AG08395 (cell line): Measurements from ENCODE around the gene RBM10.

ENCODE experiments used
- DNase-seq: peaks from one replicate; pipeline ENCODE4 v3.0.0; 2012; ENCODE audit warnings: mixed read lengths, low spot score

Gene RBM10

DNA sequence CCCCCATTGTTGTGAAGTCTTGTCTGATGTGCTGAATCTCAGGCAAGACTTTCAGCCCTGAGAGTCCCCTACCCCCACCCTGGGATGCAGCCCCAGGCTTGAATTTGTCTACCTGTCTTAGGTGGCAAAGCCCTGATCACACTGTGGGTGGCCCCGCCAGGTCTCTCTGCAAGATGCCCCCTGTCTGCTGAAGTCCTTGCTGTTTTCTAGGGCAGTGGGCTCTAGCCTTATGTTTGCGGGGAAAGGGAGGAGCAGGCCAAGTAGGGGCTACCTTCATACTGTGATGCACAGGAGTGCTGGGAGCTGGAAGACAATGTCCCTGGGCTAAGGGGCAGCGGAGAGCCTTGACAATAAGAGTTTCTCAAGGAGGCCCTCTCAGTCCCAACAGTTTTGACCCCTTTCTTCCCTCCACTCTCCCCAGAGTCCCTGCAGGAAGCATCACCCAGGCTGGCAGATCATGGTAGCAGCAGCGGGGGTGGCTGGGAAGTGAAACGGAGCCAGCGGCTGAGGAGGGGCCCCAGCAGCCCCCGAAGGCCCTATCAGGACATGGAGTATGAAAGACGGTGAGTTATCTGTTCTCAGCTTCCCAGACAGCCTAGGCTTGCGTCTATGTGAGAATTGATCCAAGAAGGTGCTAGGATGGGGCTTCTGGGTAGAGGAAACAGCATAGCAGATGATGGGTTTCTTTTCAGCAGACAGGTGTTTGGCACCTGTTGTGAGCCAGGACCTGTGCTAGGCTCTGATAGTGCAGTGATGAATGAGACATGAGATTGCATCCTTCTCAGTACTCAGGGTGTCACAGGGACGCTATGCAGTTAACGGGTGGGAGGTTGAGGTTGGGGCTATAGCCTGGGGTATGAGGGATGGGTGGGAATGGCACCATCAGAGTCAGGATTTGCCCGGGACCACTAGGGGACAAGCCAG lies 2.2 kb downstream of the RBM10 start:
- DNase-seq: no peak

DNA sequence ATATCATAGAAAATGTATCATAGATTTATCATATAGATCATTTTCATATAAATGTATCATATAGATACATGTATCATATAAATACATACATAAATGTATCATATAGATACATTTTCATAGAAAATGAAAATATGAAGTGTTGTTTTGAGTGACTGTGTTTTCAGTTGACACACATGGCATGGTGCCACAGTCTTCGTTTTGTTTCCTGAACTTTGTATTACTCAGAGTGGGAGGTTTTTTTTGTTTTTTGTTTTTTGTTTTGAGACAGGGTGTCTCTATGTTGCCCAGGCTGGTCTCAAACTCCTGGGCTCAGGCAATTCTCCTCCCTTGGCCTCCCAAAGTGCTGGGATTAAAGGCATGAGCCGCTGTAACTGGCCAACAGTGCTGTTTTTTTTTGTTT lies 3.9 kb downstream of the RBM10 start:
- no peak for DNase-seq

DNA sequence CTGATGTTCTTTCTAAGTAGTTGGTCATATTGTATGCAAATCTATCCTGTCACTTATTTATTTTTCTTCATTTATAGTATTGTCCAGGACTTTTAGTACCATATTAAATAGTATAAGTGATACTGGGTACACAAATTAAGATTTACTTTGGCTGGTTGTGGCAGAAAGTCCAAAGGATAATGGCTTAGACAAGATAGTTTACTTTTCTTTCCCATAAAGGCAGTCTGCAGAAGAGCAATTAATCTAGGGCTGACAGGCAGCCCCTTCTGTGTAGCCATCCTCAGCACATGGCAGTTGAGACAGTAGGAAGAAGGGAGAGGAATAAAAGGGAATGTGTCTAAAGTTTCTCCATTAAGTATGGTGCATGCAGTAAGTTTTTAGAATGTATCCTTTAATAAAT lies 6.4 kb downstream of the RBM10 start:
- no peak for DNase-seq

DNA sequence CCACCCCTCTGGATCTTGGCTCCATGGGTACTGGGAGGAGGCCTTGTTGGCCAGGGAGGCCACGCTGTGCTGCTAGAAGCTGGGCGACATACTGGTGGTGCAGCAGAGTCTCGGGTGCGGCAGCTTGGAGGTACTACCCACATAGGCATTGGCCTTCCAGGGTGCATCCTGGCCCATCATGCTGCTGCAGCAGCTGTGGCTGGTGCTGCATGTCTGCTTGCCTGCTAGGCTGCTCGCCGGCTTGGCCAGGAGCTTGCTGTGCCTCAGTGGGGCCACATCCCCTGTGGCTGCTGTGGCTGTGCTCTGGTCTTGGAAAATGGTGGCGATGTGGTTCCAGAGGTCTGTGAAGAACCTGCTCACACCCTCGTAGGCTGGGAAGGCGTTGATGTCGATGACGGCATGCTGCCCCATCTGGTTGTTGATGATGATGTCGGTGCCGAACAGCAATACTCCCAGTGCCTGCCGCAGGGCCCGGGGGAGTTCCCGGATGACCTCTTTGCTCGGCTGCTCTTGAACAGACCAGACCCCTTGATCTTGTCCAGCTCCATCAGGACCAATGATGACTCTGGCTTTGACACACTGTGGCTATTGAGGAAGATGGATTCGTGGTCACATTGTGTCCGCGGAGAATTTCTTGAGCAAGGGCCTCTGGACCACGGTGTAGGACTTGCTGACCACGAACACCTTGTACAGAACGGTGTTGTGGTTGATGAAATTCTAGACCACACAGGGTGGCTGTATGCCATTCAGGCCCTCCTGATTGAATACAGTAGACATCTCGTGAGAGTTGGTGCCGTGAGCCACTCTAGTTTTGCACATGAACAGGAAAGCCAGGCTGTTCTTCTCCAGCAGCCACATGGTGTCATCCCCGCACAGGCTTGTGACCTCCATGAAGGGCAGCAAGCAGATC lies 11.8 kb downstream of the RBM10 start:
- DNase-seq: no peak

DNA sequence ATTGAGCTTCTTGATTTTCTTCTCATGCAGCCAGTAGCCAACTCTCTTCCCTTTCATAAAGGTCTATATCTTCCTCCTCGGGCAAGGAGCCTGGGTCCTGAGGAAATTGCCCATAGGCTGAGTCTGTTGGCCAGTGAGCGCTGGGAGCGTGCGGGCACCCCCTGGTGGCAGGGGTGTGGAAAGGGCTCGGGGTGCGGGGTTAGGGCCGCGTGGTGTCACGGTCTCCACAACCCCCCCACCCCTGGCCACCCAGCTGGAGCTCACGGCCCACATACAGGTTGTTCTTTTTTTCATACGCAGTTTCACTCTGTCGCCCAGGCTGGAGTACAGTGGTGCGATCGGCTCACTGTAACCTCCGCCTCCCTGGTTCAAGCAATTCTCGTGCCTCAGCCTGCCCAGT lies 13.1 kb downstream of the RBM10 start:
- no peak for DNase-seq

DNA sequence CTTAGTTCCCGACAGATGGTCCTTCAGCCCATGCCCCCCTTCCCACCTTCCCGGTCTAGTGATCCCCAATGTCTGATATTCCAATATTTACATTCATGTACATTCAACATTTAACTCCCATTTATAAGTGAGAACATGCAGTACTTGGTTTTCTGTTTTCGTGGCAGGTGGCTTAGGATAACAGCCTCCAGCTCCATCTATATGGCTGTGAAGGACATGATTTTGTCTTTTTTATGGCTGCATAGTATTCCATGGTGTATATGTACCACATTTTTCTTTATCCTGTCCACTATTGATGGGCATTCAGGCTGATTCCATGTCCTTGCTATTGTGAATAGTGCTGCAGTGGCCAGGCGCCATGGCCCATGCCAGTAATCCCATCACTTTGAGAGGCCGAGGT lies 13.8 kb downstream of the RBM10 start:
- no peak for DNase-seq

DNA sequence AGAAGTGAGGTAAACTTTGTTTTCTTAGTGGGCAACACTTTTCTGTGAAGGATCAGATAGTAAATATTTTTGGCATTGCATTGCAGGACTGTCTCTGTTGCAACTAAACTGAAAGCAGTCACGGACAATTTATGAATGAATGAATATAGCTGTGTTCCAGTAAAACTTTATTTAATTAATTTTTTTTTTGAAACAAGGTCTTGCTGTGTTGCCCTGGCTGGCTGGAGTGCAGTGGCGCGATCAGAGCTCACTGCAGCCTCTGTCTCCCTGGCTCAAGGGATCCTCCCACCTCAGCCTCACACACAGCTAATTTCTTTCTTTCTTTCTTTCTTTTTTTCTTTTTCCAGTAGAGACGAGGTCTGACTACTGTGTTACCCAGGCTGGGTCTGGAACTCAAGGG lies 15.8 kb downstream of the RBM10 start:
- no peak for DNase-seq

DNA sequence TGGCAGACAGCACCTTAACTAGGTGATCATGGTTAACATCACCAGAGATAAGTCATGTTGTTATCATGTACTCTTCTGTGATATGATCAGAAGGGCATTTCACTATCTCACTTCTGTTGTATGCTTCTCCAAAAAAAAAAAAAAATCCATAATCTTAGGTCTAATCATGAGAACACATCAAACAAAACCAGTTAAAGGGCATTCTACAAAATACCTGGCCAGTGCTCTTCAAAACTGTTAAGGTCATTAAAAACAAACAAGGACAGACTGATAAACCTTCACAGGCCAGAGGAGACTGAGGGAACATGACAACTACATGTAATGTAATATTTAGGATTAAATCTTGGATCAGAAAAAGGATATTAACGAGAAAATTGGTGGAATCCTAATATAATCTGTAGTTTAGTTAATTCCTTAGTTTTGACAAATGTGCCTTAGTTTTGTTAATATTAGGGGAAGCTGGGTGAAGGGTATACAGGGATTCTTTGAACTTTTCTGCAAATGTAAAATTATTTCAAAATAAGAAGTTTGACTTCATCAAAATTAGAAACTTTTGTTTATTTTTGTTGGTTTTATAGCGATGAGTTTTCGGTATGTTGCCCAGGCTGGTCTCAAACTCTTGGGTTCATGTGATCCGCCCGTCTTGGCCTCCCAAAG lies 18.0 kb downstream of the RBM10 start:
- DNase-seq: no peak

DNA sequence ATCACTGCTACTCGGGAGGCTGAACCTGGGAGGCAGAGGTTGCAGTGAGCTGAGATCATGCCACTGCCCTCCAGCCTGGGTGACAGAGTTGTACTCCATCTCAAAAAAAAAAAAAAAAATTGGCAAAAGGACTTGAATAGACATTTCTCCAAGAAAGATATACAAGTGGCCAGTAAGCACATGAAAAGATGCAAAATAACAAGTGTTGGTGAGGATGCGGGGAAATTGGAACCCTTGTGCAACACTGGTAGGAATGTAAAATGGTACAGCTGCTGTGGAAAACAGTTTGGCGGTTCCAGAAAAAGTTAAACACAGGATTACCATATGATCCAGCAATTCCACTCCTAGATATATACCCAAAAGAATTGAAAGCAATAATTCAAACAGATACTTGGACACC lies 19.4 kb downstream of the RBM10 start:
- no peak for DNase-seq

DNA sequence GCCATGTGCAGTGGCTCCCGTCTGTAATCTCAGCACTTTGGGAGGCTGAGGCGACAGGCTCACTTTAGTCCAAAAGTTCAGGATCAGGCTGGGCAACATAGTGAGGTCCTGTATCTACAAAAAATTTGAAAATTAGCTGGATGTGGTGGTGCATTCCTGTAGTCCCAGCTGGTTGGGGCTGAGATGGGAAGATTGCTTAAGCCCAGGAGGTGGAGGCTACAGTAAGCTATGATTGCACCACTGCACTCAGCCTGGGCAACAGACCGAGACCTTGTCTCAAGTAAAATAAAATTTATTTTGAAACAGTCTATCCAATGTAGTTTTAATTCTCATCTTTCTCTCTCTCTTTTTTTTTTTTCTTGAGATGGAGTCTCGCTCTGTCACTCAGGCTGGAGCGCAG lies 21.1 kb downstream of the RBM10 start:
- no peak for DNase-seq

DNA sequence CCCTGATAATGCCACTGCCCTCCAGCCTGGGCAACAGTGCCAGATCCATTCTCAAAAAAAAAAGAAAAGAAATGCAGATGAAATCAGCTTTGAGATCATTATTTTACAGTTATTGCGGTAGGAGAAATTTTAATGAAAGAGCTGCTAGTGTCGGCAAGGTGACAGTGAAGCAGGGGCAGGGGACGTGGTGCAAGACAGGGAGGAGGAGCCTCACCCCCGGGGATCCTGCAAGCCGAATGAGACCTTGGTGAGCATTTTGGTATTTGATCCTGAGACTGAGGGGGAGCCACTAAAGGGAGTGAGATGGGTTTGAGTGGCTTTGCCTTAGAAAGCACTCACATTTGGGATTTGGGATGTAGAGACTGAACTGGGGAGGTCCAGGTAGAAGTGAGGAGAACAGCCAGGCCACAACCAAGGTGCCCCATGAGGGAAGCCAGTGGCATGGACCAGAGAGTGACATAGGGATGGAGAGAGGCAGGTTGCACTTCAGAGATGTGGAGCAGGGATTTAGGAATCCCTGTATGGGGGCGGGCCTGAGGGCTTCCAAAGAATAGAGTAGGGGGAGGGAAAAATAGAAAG lies 23.6 kb downstream of the RBM10 start:
- DNase-seq: no peak

DNA sequence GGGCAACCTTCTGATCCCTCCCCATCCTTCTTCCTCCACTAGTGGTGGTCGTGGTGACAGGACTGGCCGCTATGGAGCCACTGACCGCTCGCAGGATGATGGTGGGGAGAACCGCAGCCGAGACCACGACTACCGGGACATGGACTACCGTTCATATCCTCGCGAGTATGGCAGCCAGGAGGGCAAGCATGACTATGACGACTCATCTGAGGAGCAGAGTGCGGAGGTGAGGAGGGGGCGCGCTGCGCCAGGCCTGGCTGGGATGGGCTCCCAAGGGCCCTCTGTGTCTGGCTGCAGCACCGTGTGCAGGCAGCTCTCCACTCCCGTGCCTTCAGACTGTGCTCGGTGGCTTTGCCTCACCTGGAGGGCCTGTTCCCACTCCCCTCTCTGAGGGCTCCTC lies 24.3 kb downstream of the RBM10 start:
- no peak for DNase-seq

DNA sequence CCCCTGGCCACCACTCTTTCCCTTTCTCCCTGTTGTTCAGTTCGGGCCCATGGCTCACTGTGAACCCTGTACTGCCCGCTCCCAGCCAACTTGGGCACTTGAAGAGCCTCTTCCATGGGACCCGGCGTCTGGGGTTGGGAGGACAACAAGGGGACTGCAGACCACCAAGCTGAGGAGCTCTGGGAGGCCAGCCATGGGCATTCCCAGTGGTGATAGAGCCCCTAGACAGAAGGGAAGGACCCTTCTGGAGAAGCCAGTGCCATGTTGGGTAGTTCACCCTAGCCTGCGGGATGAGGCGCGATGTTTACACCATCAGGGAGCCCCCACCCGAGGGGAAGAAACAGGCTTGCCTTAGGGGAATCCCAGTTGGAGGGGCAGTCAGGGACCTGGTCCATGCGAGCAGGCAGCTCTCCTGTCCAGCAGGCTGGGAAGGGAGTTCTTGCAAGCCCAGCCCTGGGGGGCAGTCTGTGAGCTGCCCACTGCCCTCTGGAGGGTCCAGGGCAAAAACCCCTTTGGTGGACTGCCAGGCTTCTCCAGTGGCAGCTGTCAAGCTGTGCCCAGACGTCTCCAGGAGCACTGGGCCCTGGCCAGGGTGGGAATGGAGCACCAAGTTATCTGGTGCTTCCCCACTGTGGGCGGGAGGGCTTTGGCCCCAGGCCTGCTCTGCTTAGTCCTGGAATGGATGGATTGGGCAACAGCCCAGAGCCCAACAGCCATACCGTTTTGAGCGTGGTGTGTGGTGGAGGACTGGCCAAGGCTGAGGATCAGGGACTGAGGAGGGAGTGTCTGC lies 24.9 kb downstream of the RBM10 start:
- no peak for DNase-seq

DNA sequence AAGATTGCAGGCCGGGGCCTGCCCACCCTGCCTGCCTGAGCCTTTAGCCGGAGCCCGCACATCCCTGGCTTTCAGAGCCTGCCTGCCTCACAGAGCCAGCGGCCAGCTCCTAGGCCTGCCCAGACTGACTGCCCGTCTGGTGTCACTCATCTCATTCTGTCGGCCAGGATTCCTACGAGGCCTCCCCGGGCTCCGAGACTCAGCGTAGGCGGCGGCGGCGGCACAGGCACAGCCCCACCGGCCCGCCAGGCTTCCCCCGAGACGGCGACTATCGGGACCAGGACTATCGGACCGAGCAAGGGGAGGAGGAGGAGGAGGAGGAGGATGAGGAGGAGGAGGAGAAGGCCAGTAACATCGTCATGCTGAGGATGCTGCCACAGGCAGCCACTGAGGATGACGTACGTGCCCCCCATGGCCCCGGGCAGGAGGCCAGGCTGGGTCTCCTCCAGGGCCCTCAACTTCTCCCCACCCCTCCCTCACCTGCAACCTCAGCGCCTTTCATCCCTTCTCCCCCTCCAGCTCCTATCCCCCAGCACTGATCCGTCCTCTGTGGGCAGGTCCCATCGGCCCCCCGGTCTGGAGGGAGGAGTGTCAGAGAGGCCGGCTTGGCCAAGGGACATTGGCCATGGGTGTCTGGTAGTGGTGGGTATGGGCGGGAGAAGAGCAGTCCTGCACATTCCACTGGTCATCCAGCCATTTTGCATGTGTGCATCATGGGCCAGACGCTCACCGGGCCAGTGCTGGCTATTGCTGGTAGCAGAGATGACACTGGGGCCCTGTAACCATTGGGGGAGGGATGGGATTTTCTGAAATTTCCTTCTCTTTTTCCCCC lies 26.1 kb downstream of the RBM10 start:
- no peak for DNase-seq

DNA sequence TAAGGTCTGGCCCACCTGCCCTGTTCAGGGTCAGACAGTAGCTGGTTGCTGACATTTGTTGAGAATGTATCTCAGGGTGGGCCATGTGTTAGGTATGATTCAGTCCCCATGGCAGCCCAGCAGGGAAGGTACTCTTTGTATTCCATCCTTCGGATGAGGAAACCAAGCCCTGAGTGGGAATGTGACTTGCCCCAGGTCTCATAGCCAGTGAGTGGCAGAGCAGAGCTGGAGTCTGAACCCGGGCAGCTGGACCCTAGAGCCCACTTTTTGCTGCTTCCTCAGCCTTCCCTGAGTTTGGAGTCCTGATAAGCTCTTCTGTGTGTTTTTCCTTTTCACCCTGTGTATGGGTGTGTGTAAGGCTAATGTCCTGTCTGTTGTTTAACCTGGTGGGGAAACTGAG lies 27.0 kb downstream of the RBM10 start:
- DNase-seq: no peak

DNA sequence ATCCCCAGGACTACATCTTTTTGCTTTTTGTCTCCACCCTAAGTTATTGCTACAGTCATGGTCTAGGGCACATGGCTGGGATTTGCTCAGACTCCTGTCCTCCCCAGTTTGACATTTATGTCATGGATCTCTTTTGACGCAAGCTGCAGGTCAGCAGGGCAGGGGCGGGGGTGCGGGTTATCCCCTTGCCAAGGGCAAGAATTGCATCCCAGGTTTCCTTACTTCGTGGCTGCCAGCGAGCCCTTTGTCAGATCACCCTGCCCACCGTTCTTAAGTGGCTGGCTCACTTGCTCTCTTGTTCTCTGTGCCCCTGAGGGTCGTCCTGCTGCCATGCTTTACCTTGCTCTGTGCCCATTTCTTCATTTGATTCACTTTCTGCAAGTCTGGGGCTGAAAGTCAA lies 27.5 kb downstream of the RBM10 start:
- DNase-seq: no peak

DNA sequence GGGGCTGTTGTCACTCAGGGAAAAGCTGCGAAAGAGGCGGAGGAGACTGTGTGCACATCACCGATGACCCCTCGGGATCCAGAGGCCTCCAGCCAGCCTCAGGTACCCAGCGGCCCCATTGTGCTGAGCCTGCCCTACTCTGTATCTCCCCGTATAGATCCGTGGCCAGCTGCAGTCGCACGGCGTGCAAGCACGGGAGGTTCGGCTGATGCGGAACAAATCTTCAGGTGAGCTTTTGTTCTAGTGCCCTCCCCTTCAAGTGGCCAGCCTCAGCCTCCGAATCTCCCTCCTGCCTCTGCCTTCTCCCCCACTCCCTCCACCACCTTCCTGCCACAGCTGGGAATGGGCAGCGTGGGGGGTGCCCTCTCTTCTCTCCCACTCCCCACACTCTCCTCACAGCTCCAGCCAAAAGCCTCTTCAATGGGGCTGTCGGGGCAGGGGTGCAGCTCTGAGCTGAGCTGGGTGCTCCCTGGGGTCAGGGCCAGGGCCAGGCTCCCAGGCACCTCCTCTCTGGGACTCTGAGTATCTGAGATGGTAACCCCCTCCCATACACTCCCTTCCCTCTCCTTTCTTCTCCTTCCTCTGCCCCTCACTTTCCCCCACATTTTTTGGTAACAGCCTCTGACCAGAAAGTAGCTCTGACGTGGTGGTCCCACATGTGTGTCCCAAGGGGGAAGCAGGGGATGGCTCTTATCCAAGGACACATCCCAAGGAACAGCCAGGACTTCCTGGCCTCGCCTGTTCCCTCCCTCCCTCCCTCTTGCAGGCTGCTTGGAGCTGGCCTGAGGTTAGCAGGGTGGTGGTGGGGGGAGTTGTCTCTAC lies 28.2 kb downstream of the RBM10 start:
- DNase-seq: no peak

DNA sequence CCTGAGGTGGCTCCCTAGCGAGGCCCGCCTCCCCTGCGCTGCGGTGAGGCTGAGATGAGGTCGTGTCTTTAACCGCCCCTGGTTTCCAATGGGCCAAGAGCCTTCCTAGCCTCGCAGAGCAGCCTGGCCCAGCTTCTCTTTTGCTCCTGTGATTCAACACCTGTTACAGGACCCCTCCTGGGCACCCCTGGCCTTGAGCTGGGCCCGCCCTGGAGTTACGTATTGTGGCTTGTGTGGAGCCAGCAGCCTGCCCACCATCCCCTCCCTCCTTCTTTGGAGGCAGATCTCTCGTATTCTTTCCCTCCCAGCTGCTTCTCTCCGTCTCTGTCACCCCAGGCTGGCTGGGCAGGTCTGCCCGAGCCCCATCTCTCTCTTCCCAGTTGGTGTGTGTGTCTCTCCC lies 29.4 kb downstream of the RBM10 start:
- DNase-seq: no peak

DNA sequence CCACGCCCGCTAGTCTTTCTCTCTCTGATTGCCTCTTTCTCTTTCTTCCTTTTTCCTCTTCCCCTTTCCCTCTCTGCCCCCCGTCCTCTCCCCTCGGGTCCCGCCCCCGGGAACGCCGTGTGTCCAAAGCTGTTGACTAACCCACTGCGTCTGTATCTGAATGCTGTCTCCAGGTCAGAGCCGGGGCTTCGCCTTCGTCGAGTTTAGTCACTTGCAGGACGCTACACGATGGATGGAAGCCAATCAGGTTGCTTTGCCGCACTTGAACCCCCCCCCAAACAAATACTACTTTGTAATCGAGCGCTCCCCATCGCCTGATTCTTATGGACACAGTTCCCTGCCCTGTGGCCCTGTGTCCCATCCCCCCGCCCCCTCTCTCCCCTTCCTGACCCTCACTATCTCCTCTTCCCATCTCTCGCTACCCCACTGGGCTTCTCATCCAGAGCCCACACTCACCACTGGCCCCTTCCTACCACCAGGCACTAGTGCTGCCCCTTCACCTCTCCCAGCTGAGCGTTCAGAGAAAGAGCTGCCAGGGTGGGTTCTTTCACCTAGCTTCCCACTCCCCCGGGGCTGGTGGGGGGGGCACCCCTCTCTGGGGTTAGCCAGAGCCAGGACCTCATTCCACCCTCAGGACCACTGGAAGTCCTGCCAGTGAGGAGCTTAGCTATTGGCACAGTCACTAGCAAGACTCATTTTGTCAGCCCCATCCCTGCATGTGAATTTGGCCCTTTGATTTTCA lies 30.0 kb downstream of the RBM10 start:
- DNase-seq: no peak
